Right lobe of liver (tissue), 4 donors: ENCODE measurements around the gene IRAK1.

Experiments
- POLR2A ChIP-seq: fragments of 450-650 bp; IDR thresholded peaks from one replicate; pipeline ENCODE4 v1.6.1; 2017; ENCODE audit warnings: antibody characterized with exemption, mild to moderate bottlenecking
- TF ChIP-seq, protein P1 (sequence below), 4 donors: fragments of 200-600 bp in 3 of 4; fragments of 450-650 bp in 1 of 4; IDR thresholded peaks; one replicate each; pipeline versions ENCODE4 v1.5.1 to v1.8.0; 2016 to 2022; ENCODE audit warnings: antibody characterized with exemption in 4 of 4, mild to moderate bottlenecking in 2 of 4
- donor health status: DM: no; HTN: no; CAD: no.
- donor health status: DM: no; HTN: no; CAD: no.
- donor health status: DM: no; HTN: yes; CAD: no.

DNA sequence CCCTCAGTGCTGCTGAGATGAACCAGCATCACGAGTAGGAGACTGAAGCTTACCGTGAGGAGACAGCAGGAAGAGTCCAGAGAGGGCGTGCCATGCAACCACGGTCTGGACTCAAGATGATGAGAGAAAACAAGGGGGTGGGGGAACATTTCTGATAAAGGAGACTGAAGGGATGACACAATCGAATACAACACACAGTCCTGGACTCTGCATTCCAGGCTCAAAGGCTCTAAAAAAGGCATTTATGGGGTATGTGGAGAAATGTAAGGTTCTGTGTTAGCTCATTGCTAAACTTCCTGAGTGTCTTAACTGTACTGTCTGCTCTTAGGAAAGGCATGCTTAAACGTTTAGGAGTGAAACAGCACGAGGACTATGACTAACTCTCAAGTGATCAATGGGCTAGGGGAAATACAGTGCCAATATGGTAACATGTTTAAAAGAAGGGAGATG, 20.6 kb upstream of the IRAK1 start:
- TF ChIP-seq POLR2A = no peak
- TF ChIP-seq, protein P1, sequence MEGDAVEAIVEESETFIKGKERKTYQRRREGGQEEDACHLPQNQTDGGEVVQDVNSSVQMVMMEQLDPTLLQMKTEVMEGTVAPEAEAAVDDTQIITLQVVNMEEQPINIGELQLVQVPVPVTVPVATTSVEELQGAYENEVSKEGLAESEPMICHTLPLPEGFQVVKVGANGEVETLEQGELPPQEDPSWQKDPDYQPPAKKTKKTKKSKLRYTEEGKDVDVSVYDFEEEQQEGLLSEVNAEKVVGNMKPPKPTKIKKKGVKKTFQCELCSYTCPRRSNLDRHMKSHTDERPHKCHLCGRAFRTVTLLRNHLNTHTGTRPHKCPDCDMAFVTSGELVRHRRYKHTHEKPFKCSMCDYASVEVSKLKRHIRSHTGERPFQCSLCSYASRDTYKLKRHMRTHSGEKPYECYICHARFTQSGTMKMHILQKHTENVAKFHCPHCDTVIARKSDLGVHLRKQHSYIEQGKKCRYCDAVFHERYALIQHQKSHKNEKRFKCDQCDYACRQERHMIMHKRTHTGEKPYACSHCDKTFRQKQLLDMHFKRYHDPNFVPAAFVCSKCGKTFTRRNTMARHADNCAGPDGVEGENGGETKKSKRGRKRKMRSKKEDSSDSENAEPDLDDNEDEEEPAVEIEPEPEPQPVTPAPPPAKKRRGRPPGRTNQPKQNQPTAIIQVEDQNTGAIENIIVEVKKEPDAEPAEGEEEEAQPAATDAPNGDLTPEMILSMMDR (IDR thresholded peaks at IDR 0.05) = no peak
